Liver (tissue), 3 donors: ENCODE measurements around the gene HOXB8.

Experiments
- RAD21 ChIP-seq, 2 donors: IDR thresholded peaks; 2 replicates each; pipeline ENCODE4 v1.6.1; 2016; ENCODE audit warnings: antibody characterized with exemption in 2 of 2, mild to moderate bottlenecking in 2 of 2
- SP1 ChIP-seq: IDR thresholded peaks from 2 replicates; pipeline ENCODE4 v1.6.1; 2018; ENCODE audit warnings: antibody characterized with exemption, mild to moderate bottlenecking
- TAF1 ChIP-seq: conservative IDR thresholded peaks from 2 replicates; pipeline ENCODE4 v1.6.1; 2016; ENCODE audit warnings: antibody characterized with exemption, mild to moderate bottlenecking
- YY1 ChIP-seq: IDR thresholded peaks from 2 replicates; pipeline ENCODE4 v1.6.1; 2016; ENCODE audit warnings: antibody characterized with exemption, mild to moderate bottlenecking
- TF ChIP-seq, protein P1 (sequence below): fragments of 150-350 bp; IDR thresholded peaks from 2 replicates; pipeline ENCODE4 v1.5.1; 2017; ENCODE audit warnings: improper control_type of control experiment, low read depth, low read length; ENCODE audit not compliant: missing input control
- TF ChIP-seq, protein P2 (sequence below): IDR thresholded peaks from 2 replicates; pipeline ENCODE4 v1.6.1; 2016; ENCODE audit warnings: antibody characterized with exemption
- TF ChIP-seq, protein P3 (sequence below): IDR thresholded peaks from 2 replicates; pipeline ENCODE4 v1.6.1; 2016; ENCODE audit warnings: antibody characterized with exemption, mild to moderate bottlenecking
- donor health status: healthy.
- donor health status: healthy.

- no peak for TF ChIP-seq RAD21 (IDR thresholded peaks at IDR 0.05)
- TF ChIP-seq, protein P1, sequence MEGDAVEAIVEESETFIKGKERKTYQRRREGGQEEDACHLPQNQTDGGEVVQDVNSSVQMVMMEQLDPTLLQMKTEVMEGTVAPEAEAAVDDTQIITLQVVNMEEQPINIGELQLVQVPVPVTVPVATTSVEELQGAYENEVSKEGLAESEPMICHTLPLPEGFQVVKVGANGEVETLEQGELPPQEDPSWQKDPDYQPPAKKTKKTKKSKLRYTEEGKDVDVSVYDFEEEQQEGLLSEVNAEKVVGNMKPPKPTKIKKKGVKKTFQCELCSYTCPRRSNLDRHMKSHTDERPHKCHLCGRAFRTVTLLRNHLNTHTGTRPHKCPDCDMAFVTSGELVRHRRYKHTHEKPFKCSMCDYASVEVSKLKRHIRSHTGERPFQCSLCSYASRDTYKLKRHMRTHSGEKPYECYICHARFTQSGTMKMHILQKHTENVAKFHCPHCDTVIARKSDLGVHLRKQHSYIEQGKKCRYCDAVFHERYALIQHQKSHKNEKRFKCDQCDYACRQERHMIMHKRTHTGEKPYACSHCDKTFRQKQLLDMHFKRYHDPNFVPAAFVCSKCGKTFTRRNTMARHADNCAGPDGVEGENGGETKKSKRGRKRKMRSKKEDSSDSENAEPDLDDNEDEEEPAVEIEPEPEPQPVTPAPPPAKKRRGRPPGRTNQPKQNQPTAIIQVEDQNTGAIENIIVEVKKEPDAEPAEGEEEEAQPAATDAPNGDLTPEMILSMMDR, result no peak
- TF ChIP-seq, protein P2, sequence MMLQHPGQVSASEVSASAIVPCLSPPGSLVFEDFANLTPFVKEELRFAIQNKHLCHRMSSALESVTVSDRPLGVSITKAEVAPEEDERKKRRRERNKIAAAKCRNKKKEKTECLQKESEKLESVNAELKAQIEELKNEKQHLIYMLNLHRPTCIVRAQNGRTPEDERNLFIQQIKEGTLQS, result no peak
- TF ChIP-seq YY1, result no peak
- TF ChIP-seq, protein P3, sequence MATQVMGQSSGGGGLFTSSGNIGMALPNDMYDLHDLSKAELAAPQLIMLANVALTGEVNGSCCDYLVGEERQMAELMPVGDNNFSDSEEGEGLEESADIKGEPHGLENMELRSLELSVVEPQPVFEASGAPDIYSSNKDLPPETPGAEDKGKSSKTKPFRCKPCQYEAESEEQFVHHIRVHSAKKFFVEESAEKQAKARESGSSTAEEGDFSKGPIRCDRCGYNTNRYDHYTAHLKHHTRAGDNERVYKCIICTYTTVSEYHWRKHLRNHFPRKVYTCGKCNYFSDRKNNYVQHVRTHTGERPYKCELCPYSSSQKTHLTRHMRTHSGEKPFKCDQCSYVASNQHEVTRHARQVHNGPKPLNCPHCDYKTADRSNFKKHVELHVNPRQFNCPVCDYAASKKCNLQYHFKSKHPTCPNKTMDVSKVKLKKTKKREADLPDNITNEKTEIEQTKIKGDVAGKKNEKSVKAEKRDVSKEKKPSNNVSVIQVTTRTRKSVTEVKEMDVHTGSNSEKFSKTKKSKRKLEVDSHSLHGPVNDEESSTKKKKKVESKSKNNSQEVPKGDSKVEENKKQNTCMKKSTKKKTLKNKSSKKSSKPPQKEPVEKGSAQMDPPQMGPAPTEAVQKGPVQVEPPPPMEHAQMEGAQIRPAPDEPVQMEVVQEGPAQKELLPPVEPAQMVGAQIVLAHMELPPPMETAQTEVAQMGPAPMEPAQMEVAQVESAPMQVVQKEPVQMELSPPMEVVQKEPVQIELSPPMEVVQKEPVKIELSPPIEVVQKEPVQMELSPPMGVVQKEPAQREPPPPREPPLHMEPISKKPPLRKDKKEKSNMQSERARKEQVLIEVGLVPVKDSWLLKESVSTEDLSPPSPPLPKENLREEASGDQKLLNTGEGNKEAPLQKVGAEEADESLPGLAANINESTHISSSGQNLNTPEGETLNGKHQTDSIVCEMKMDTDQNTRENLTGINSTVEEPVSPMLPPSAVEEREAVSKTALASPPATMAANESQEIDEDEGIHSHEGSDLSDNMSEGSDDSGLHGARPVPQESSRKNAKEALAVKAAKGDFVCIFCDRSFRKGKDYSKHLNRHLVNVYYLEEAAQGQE, result no peak
- TF ChIP-seq SP1, result no peak
- TF ChIP-seq TAF1, result no peak
These were observed 30.8 kb downstream of the HOXB8 start for GRCh38 chr17:48584223-48584741.
